Activated CD4-positive, alpha-beta memory T cell treated with anti-CD3 and anti-CD28 coated beads, Interleukin-2, amount 10 ng/mL, durations not matched to agents 7 days and 5 days (primary cell): ENCODE data around the gene BABAM2. TPM values are rescaled to one million over a fixed set of nuclear protein-coding genes. Genes with fewer than 3 reads are reported as not detected.
"Not testable (repeated sequence)": the region's sequence is repeated elsewhere in the genome, so short reads cannot be mapped to it uniquely, and the experiment has no call there.

Experiments used
- CTCF ChIA-PET: fragments of 350-600 bp; sonication (Branson Sonifier 250); formaldehyde crosslinking; loops from one replicate; lab custom pipeline; 2021; ENCODE audit warnings: antibody characterized with exemption, inconsistent platforms; lab: Charles Lee
- POLR2A ChIA-PET: fragments of 350-600 bp; sonication (Branson Sonifier 250); formaldehyde crosslinking; loops from one replicate; lab custom pipeline; 2021; ENCODE audit warnings: antibody characterized with exemption; lab: Charles Lee
- DNase-seq: peaks from one replicate; pipeline ENCODE4 v3.0.0-alpha.2; 2020
- H3K27ac Mint-ChIP-seq: one replicate; pipeline ENCODE4 v1.8.0; 2021; ENCODE audit warnings: mild to moderate bottlenecking, mixed read lengths
- H3K27me3 Mint-ChIP-seq: one replicate; pipeline ENCODE4 v1.8.0; 2021; ENCODE audit warnings: mixed read lengths
- H3K36me3 Mint-ChIP-seq: one replicate; pipeline ENCODE4 v1.8.0; 2021; ENCODE audit warnings: low read depth, mixed read lengths
- H3K4me1 Mint-ChIP-seq: one replicate; pipeline ENCODE4 v1.8.0; 2021; ENCODE audit warnings: mixed read lengths
- H3K4me3 Mint-ChIP-seq: one replicate; pipeline ENCODE4 v1.8.0; 2021; ENCODE audit warnings: mild to moderate bottlenecking, mixed read lengths
- H3K9me3 Mint-ChIP-seq: one replicate; pipeline ENCODE4 v1.8.0; 2021; ENCODE audit warnings: mixed read lengths
- total RNA-seq, 2 experiments: library from RNA; stranded (reverse); gene quantifications; one replicate each; pipeline ENCODE4 v1.2.3, GENCODE V29; 2021

BABAM2 gene
- total RNA-seq, 2 experiments from 2014 or later: 51.4 to 56.6 TPM

GRCh38 chr2:28322456-28322855 is 431.9 kb downstream of the BABAM2 start:
- ChIA-PET CTCF (no interaction called here), POLR2A (no interaction called here)
- no peak overlapping the region for H3K27ac Mint-ChIP-seq
- no peaks in the 10 kb centered on the region for H3K9me3 Mint-ChIP-seq
- no peaks in the 10 kb centered on the region for H3K27me3 Mint-ChIP-seq
- DNase-seq: no peak
- H3K36me3 Mint-ChIP-seq: no peaks in the 10 kb centered on the region
- H3K4me3 Mint-ChIP-seq: no peak overlapping the region
- H3K4me1 Mint-ChIP-seq: peaks cover 20% of the 10 kb centered on the region

- Mint-ChIP-seq H3K27ac (no peak overlapping the region), H3K4me1 (peaks cover 25% of the 10 kb centered on the region), H3K36me3 (peaks cover 2% of the 10 kb centered on the region), H3K4me3 (no peak overlapping the region), H3K27me3 (no peaks in the 10 kb centered on the region), H3K9me3 (no peaks in the 10 kb centered on the region)
- ChIA-PET POLR2A (no interaction called here), CTCF (no interaction called here)
- no peak for DNase-seq
Measured at GRCh38 chr2:28322981-28323396, 432.5 kb downstream of the BABAM2 start.

DNA sequence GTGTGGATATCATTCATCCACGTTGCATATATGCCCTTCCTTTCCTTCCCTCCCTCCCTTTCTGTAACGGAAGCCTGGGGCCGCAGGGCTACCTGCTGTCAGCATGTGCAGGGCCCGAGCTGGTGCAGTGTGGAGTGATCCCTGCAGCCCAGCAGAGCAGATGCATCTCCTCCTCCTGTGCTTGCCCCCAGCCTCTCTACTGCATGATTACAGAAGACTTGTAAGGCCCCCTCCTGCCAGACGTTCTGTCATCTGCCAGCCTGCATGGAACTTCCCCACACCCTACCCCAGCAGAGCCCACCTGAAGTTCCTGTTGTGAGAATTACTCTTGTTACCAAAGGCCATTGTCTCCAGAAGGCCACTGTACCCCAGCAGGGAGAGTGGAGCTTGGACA is 434.6 kb downstream of the BABAM2 start:
- CTCF ChIA-PET: no interaction called here
- H3K4me1 Mint-ChIP-seq: peaks cover 34% of the 10 kb centered on the region
- peaks cover 19% of the 10 kb centered on the region for H3K36me3 Mint-ChIP-seq
- no peaks in the 10 kb centered on the region for H3K9me3 Mint-ChIP-seq
- H3K27ac Mint-ChIP-seq: no peak overlapping the region
- H3K4me3 Mint-ChIP-seq: no peak overlapping the region
- POLR2A ChIA-PET: no interaction called here
- DNase-seq: no peak
- no peaks in the 10 kb centered on the region for H3K27me3 Mint-ChIP-seq

GRCh38 chr2:28325567-28326468 is 435.3 kb downstream of the BABAM2 start:
- Mint-ChIP-seq H3K4me3 (no peak overlapping the region), H3K27ac (no peak overlapping the region), H3K36me3 (peaks cover 22% of the 10 kb centered on the region), H3K27me3 (no peaks in the 10 kb centered on the region), H3K9me3 (no peaks in the 10 kb centered on the region), H3K4me1 (peaks cover 34% of the 10 kb centered on the region)
- DNase-seq: no peak
- CTCF ChIA-PET: interaction anchor here (1.1 kb wide), 1 partner anchor 571 kb away, joined by 3 read pairs; no protein-coding TSS in a partner anchor
- POLR2A ChIA-PET: no interaction called here

DNA sequence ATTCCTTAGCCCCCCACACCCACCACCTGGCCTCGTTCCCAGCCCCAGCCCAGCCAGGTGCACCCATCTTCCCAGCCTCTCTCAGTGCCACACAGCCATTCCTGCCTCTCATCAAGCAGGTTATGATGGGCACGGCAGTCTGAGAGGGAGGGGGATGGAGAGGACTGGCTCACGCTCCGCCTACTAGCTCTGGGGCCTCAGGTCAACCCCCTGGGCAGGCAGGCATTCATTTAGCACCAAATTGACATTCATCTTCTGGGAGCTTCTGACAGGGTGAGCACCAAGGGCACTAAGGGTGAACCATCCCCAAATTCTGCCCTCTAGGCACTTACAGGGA is 435.9 kb downstream of the BABAM2 start:
- peaks cover 34% of the 10 kb centered on the region for H3K4me1 Mint-ChIP-seq
- H3K27ac Mint-ChIP-seq: no peak overlapping the region
- peaks cover 22% of the 10 kb centered on the region for H3K36me3 Mint-ChIP-seq
- no peak overlapping the region for H3K4me3 Mint-ChIP-seq
- ChIA-PET CTCF (interaction anchor here (1.1 kb wide), 1 partner anchor 572 kb away, joined by 3 read pairs; no protein-coding TSS in a partner anchor), POLR2A (no interaction called here)
- DNase-seq: no peak
- H3K27me3 Mint-ChIP-seq: no peaks in the 10 kb centered on the region
- H3K9me3 Mint-ChIP-seq: no peaks in the 10 kb centered on the region

DNA sequence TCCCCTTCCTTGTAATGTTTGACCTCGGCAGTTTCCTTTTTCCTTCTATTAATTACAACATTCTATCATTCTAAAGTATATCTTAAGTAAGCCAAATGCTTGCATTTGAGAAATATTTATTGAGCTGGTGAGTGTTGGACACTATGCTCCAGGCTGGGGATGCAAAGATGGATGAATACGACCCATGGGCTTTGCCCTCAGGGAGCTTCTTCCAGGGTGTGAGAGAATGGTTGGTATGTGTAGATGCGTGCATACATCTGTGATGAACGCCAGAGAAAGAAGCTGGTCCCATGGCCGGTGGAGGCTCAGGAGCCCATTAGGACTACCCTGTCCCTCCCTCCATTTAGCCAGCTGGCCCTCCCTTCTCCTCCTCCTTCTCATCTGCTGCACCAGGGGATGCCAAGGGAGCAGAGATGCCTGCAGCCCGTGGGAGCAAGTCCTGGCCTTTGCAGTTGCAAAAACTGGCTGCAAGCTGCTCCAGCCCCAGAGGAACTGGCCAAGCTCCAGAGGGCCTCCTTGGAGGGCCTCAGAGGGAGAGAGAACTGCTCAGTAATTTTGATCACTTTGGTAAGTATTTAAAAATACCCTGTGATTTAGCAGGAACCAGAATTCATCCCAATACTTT is 436.5 kb downstream of the BABAM2 start:
- Mint-ChIP-seq H3K4me1 (peaks cover 34% of the 10 kb centered on the region), H3K9me3 (no peaks in the 10 kb centered on the region)
- CTCF ChIA-PET: interaction anchor here (1.1 kb wide), 1 partner anchor 572 kb away, joined by 3 read pairs; no protein-coding TSS in a partner anchor

DNA sequence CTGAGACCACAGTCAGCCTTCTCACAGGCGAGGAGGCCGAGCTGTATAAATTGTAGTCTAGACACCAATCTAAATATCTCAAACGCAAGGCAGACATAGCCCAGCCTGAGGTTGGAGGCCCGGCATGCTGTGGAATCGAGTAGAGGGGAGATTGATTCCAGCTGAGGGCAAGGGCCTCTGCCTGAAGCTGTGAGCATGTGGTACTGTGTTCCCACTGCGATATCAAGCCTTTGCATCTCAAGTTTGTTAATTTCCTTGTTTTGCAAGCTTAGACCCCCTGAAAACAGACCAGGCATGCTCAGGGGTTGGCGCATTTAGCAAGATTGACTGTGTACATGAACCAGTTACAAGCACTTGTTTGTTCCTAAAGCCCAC is 437.0 kb downstream of the BABAM2 start:
- H3K4me1 Mint-ChIP-seq: peaks cover 34% of the 10 kb centered on the region
- no peak overlapping the region for H3K27ac Mint-ChIP-seq
- DNase-seq: no peak
- no peaks in the 10 kb centered on the region for H3K27me3 Mint-ChIP-seq
- POLR2A ChIA-PET: interaction anchor here (0.7 to 1.5 kb wide), 3 partner anchors 9 to 41 kb away, joined by 3 to 4 read pairs (median 3); no protein-coding TSS in a partner anchor
- H3K4me3 Mint-ChIP-seq: no peak overlapping the region
- CTCF ChIA-PET: interaction anchor here (0.6 kb wide), 1 partner anchor 219 kb away, joined by 4 read pairs; no protein-coding TSS in a partner anchor
- peaks cover 26% of the 10 kb centered on the region for H3K36me3 Mint-ChIP-seq
- H3K9me3 Mint-ChIP-seq: no peaks in the 10 kb centered on the region

More for the DNA sequence above, 436.5 kb downstream of the BABAM2 start:
- H3K27me3 Mint-ChIP-seq: no peaks in the 10 kb centered on the region
- peaks cover 25% of the 10 kb centered on the region for H3K36me3 Mint-ChIP-seq
- H3K27ac Mint-ChIP-seq: no peak overlapping the region
- no peak overlapping the region for H3K4me3 Mint-ChIP-seq
- POLR2A ChIA-PET: interaction anchor here (0.7 to 1.5 kb wide), 3 partner anchors 8 to 42 kb away, joined by 3 to 4 read pairs (median 3); no protein-coding TSS in a partner anchor
- no peak for DNase-seq

- no peak for DNase-seq
- ChIA-PET POLR2A (interaction anchor here (0.7 to 1.5 kb wide), 5 partner anchors 9 to 41 kb away, joined by 3 to 4 read pairs (median 3); no protein-coding TSS in a partner anchor), CTCF (interaction anchor here (0.6 kb wide), 1 partner anchor 219 kb away, joined by 4 read pairs; no protein-coding TSS in a partner anchor)
- H3K4me3 Mint-ChIP-seq: no peak overlapping the region
- H3K9me3 Mint-ChIP-seq: no peaks in the 10 kb centered on the region
- H3K36me3 Mint-ChIP-seq: peaks cover 26% of the 10 kb centered on the region
- H3K27me3 Mint-ChIP-seq: no peaks in the 10 kb centered on the region
- H3K27ac Mint-ChIP-seq: peak overlapping the region; percentile 38
- peaks cover 34% of the 10 kb centered on the region for H3K4me1 Mint-ChIP-seq
Measured at GRCh38 chr2:28327956-28328922, 437.7 kb downstream of the BABAM2 start.

GRCh38 chr2:28329184-28329583 is 438.7 kb downstream of the BABAM2 start:
- Mint-ChIP-seq H3K27ac (no peak overlapping the region), H3K27me3 (no peaks in the 10 kb centered on the region), H3K36me3 (peaks cover 26% of the 10 kb centered on the region), H3K9me3 (no peaks in the 10 kb centered on the region), H3K4me1 (peaks cover 34% of the 10 kb centered on the region), H3K4me3 (no peak overlapping the region)
- ChIA-PET CTCF (no interaction called here), POLR2A (interaction anchor here (1.1 to 1.2 kb wide), 2 partner anchors 13 to 19 kb away, joined by 3 to 4 read pairs; no protein-coding TSS in a partner anchor)
- DNase-seq: no peak

DNA sequence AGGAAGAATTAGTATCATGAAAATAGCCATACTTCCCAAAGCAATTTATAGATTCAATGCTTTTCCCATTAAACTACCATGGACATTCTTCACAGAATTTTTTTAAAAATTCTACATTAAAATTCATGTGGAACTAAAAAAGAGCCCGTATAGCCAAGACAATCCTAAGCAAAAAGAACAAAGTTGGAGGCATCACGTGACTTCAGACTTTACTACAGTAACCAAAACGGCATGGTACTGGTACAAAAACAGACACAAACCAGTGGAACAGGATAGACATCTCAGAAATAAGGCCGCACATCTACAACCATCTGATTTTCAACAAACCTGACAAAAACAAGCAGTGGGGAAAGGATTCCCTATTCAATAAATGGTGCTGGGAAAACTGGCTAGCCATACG is 440.2 kb downstream of the BABAM2 start:
- H3K27ac Mint-ChIP-seq, H3K4me3 Mint-ChIP-seq, CTCF ChIA-PET, H3K9me3 Mint-ChIP-seq, DNase-seq, H3K27me3 Mint-ChIP-seq: not testable (repeated sequence)
- POLR2A ChIA-PET: interaction anchor here (0.9 kb wide), 1 partner anchor 32 kb away, joined by 3 read pairs; no protein-coding TSS in a partner anchor
- Mint-ChIP-seq H3K4me1 (peaks cover 26% of the 10 kb centered on the region), H3K36me3 (peaks cover 26% of the 10 kb centered on the region)

DNA sequence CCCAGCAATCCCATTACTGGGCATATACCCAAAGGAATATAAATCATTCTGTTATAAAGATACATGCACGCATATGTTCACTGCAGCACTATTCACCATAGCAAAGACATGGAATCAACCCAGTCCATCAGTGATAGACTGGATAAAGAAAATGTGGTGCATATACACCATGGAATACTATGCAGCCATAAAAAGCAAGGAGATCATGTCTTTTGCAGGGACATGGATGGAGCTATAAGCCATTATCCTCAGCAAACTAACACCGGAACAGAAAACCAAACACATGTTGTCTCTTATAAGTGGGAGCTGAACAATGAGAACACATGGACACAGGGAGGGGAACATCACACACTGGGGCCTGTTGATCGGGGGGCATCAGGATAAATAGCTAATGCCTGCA is 441.3 kb downstream of the BABAM2 start:
- POLR2A ChIA-PET, H3K4me3 Mint-ChIP-seq, DNase-seq, H3K9me3 Mint-ChIP-seq, CTCF ChIA-PET, H3K27me3 Mint-ChIP-seq, H3K27ac Mint-ChIP-seq: not testable (repeated sequence)
- Mint-ChIP-seq H3K4me1 (peaks cover 15% of the 10 kb centered on the region), H3K36me3 (peaks cover 26% of the 10 kb centered on the region)

- Mint-ChIP-seq H3K27me3 (no peaks in the 10 kb centered on the region), H3K4me1 (peaks cover 11% of the 10 kb centered on the region), H3K4me3 (no peak overlapping the region), H3K27ac (no peak overlapping the region), H3K36me3 (peaks cover 26% of the 10 kb centered on the region), H3K9me3 (no peaks in the 10 kb centered on the region)
- ChIA-PET CTCF (no interaction called here), POLR2A (interaction anchor here (0.5 to 1.7 kb wide), 2 partner anchors 15 to 59 kb away, joined by 3 to 9 read pairs; no protein-coding TSS in a partner anchor)
- DNase-seq: no peak
Measured at GRCh38 chr2:28332696-28333095, 442.2 kb downstream of the BABAM2 start.
